Gastrocnemius medialis (tissue), 4 donors: ENCODE measurements around the gene SLC5A7.

Experiments used
- POLR2A ChIP-seq, 2 donors: fragments of 450-650 bp; IDR thresholded peaks; one replicate each; pipeline ENCODE4 v1.6.1; 2017; ENCODE audit warnings: antibody characterized with exemption in 2 of 2, mild to moderate bottlenecking in 2 of 2, moderate library complexity in 2 of 2
- TF ChIP-seq, protein P1 (sequence below), 5 experiments: fragments of 450-650 bp in 3 of 5; fragments of 200-600 bp in 2 of 5; sonication (generic) in 2 of 5; IDR thresholded peaks in 4 of 5; conservative IDR thresholded peaks in 1 of 5; 1 replicate in 4 of 5; 2 replicates in 1 of 5; pipeline ENCODE4 v1.5.1; 2016 to 2019; ENCODE audit warnings: antibody characterized with exemption in 5 of 5, mild to moderate bottlenecking in 3 of 5, moderate library complexity in 3 of 5

DNA sequence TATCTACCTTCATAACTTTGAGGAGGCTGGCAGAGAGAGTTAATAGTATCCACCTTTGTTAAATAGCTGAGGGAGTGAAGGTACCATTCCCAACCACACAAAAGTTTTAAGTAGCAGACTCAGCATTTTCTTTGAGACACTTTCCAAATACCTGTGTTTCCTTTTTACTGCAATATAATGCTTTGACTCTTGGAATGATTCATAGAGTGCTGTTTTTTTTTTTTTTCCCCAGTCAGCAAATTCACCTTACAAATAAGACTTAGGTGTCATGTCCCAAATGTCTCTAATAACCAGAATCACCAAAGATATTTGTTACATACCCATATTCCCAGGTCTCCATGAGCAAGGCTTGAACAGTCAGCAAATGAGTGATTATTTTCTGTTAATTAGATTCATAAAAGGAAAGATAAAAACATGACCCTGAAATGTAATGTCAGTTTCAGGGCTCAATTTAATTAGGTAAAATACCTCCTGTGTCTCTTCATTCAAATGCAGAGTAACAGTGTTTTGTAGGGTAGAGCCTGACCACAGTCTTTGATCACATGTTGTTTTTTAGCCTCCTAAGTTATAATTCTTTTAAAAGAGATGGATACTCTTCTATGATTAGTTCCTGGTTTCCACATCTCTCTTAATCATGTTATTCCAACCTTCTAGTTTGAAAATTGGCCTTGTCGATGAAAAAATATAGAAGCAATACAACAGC, 39.9 kb downstream of the SLC5A7 start:
- TF ChIP-seq, protein P1, sequence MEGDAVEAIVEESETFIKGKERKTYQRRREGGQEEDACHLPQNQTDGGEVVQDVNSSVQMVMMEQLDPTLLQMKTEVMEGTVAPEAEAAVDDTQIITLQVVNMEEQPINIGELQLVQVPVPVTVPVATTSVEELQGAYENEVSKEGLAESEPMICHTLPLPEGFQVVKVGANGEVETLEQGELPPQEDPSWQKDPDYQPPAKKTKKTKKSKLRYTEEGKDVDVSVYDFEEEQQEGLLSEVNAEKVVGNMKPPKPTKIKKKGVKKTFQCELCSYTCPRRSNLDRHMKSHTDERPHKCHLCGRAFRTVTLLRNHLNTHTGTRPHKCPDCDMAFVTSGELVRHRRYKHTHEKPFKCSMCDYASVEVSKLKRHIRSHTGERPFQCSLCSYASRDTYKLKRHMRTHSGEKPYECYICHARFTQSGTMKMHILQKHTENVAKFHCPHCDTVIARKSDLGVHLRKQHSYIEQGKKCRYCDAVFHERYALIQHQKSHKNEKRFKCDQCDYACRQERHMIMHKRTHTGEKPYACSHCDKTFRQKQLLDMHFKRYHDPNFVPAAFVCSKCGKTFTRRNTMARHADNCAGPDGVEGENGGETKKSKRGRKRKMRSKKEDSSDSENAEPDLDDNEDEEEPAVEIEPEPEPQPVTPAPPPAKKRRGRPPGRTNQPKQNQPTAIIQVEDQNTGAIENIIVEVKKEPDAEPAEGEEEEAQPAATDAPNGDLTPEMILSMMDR (IDR thresholded peaks at IDR 0.05 in 4 of 5, conservative IDR thresholded peaks at IDR 0.05 in 1 of 5): no peak
- TF ChIP-seq POLR2A (IDR thresholded peaks at IDR 0.05): no peak
